ENCODE results near the gene USP53.
A peak's percentile ranks its signal among the peaks of the same experiment; 100 is the strongest.

The USP53 gene

DNA sequence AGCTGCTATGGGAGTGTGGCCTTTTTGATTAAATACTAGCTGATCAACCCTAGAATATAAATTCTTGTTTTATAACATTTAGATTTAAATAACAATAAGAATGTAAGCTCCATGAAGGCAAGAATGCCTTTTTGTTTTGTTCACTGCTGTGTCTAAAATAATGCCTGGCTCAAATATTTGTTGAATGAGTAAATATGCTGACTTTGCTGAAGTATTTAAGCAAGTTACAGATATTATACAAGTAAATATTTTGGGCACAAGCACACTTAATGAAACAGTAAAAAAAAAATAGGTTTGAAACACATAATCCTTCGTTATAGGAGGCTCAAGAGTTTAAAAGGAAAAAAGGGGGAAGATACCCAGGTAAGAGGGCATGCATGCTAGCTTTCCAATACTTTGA is 85.3 kb downstream of the USP53 start:
- peak overlapping the region; percentile 87 for H3K27ac ChIP-seq (ENCODE audit: low read depth, low read length)
- no peak for TF ChIP-seq EZH2phosphoT487 (IDR thresholded peaks at IDR 0.05; ENCODE audit: borderline replicate concordance, low read length)
- TF ChIP-seq, protein P1, sequence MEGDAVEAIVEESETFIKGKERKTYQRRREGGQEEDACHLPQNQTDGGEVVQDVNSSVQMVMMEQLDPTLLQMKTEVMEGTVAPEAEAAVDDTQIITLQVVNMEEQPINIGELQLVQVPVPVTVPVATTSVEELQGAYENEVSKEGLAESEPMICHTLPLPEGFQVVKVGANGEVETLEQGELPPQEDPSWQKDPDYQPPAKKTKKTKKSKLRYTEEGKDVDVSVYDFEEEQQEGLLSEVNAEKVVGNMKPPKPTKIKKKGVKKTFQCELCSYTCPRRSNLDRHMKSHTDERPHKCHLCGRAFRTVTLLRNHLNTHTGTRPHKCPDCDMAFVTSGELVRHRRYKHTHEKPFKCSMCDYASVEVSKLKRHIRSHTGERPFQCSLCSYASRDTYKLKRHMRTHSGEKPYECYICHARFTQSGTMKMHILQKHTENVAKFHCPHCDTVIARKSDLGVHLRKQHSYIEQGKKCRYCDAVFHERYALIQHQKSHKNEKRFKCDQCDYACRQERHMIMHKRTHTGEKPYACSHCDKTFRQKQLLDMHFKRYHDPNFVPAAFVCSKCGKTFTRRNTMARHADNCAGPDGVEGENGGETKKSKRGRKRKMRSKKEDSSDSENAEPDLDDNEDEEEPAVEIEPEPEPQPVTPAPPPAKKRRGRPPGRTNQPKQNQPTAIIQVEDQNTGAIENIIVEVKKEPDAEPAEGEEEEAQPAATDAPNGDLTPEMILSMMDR (IDR thresholded peaks at IDR 0.05; ENCODE audit: low read depth, low read length, poor library complexity, severe bottlenecking): no peak
- no peaks in the 10 kb centered on the region for H4K20me1 ChIP-seq (ENCODE audit: control insufficient read depth, insufficient read depth, low read depth, low read length)
- H3K4me3 ChIP-seq (ENCODE audit: low read length): peak overlapping the region; percentile 95
- H3K79me2 ChIP-seq (ENCODE audit: control insufficient read depth, low read length): peaks cover 57% of the 10 kb centered on the region
- H3F3A ChIP-seq (ENCODE audit: control insufficient read depth, insufficient read depth): peaks cover 58% of the 10 kb centered on the region
- H3K4me1 ChIP-seq (ENCODE audit: control insufficient read depth, low read length): peaks cover 37% of the 10 kb centered on the region
- no peaks in the 10 kb centered on the region for H3K27me3 ChIP-seq (ENCODE audit: control insufficient read depth, low read length)
- peak overlapping the region; percentile 94 for H3K4me2 ChIP-seq (ENCODE audit: low read length)
- peaks cover 70% of the 10 kb centered on the region for H3K36me3 ChIP-seq (ENCODE audit: control insufficient read depth, low read length)
- H3K9me2 ChIP-seq (replicated peaks; ENCODE audit: control insufficient read depth, low read length): no peaks in the 10 kb centered on the region
- H3K9me3 ChIP-seq (ENCODE audit: control insufficient read depth, insufficient read depth, low read length): no peaks in the 10 kb centered on the region

DNA sequence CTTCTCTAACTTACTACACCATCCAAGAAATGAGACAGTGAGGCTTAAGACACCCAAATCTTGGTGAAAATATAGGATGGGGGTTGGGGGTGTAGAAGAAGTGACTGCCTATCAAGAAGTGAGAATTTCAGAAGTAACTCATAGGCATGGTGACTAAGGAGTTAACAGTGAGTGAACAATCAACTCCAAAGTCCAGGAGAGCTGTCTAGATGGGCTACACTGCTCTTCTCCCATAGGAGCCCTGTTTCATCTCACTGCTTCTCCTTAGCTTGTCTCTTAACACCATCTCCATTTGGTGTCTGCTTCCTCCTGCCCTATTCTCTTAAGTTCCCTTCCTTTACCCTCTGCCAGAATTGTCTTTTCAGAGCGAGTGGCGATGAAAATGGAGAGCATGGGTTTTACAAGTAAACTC is 86.8 kb downstream of the USP53 start:
- TF ChIP-seq EZH2phosphoT487 (IDR thresholded peaks at IDR 0.05; ENCODE audit: borderline replicate concordance, low read length): no peak
- TF ChIP-seq, protein P1 (IDR thresholded peaks at IDR 0.05; ENCODE audit: low read depth, low read length, poor library complexity, severe bottlenecking): no peak
- peaks cover 50% of the 10 kb centered on the region for H3F3A ChIP-seq (ENCODE audit: control insufficient read depth, insufficient read depth)
- peaks cover 37% of the 10 kb centered on the region for H3K4me1 ChIP-seq (ENCODE audit: control insufficient read depth, low read length)
- H3K27me3 ChIP-seq (ENCODE audit: control insufficient read depth, low read length): no peaks in the 10 kb centered on the region
- H4K20me1 ChIP-seq (ENCODE audit: control insufficient read depth, insufficient read depth, low read depth, low read length): no peaks in the 10 kb centered on the region
- peaks cover 56% of the 10 kb centered on the region for H3K36me3 ChIP-seq (ENCODE audit: control insufficient read depth, low read length)
- no peaks in the 10 kb centered on the region for H3K9me2 ChIP-seq (replicated peaks; ENCODE audit: control insufficient read depth, low read length)
- H3K79me2 ChIP-seq (ENCODE audit: control insufficient read depth, low read length): peaks cover 57% of the 10 kb centered on the region
- peak overlapping the region; percentile 95 for H3K4me3 ChIP-seq (ENCODE audit: low read length)
- H3K4me2 ChIP-seq (ENCODE audit: low read length): peak overlapping the region; percentile 94
- H3K27ac ChIP-seq (ENCODE audit: low read depth, low read length): peak overlapping the region; percentile 87
- H3K9me3 ChIP-seq (ENCODE audit: control insufficient read depth, insufficient read depth, low read length): no peaks in the 10 kb centered on the region

DNA sequence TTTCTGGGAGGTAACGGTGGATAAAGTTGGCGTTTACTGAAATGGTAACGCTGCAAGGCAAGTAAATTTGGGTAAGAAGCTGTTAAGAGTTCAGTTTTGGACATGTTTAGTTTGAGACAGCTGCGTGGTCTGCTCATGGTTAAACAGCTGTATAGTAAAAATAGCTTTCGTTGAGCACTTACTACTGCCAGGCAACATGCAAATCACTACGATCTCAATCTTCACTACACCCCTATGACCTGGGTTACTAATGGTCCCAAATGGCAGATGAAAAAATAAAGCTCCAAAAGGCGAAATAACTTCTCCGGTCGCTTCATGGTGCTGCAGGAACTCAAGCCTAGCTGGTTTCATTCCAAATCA is 87.2 kb downstream of the USP53 start:
- H3F3A ChIP-seq (ENCODE audit: control insufficient read depth, insufficient read depth): peaks cover 48% of the 10 kb centered on the region
- peak overlapping the region; percentile 87 for H3K27ac ChIP-seq (ENCODE audit: low read depth, low read length)
- H3K79me2 ChIP-seq (ENCODE audit: control insufficient read depth, low read length): peaks cover 57% of the 10 kb centered on the region
- no peaks in the 10 kb centered on the region for H3K9me2 ChIP-seq (replicated peaks; ENCODE audit: control insufficient read depth, low read length)
- peak overlapping the region; percentile 95 for H3K4me3 ChIP-seq (ENCODE audit: low read length)
- no peaks in the 10 kb centered on the region for H3K9me3 ChIP-seq (ENCODE audit: control insufficient read depth, insufficient read depth, low read length)
- no peaks in the 10 kb centered on the region for H4K20me1 ChIP-seq (ENCODE audit: control insufficient read depth, insufficient read depth, low read depth, low read length)
- H3K4me2 ChIP-seq (ENCODE audit: low read length): peak overlapping the region; percentile 94
- H3K27me3 ChIP-seq (ENCODE audit: control insufficient read depth, low read length): no peaks in the 10 kb centered on the region
- TF ChIP-seq, protein P1 (IDR thresholded peaks at IDR 0.05; ENCODE audit: low read depth, low read length, poor library complexity, severe bottlenecking): no peak
- TF ChIP-seq EZH2phosphoT487 (IDR thresholded peaks at IDR 0.05; ENCODE audit: borderline replicate concordance, low read length): no peak
- peaks cover 37% of the 10 kb centered on the region for H3K4me1 ChIP-seq (ENCODE audit: control insufficient read depth, low read length)
- peaks cover 52% of the 10 kb centered on the region for H3K36me3 ChIP-seq (ENCODE audit: control insufficient read depth, low read length)
